ENCODE results near the gene COL5A1. TPM values are rescaled to one million over a fixed set of nuclear protein-coding genes. Genes with fewer than 3 reads are reported as not detected.

COL5A1 gene
- polyA plus RNA-seq, 3 donors from 2014 or later = not detected

GRCh38 chr9:134626571-134627416, 14.8 kb upstream of the COL5A1 start:
- peaks cover 2 to 7% (median 6%) of the 10 kb centered on the region in 3 donors for H3K27me3 Mint-ChIP-seq (ENCODE audit: low read depth in 3 of 3)
- no peaks in the 10 kb centered on the region for H3K4me1 Mint-ChIP-seq
- H3K4me3 Mint-ChIP-seq = no peak overlapping the region
- H3K9me3 Mint-ChIP-seq = no peaks in the 10 kb centered on the region
- no peak overlapping the region for H3K27ac Mint-ChIP-seq
- H3K36me3 Mint-ChIP-seq = no peaks in the 10 kb centered on the region
- no peak for DNase-seq

- Mint-ChIP-seq H3K27ac (peak overlapping the region in 1 of 6 donors; percentile 26), H3K27me3 (ENCODE audit: low read depth in 3 of 3) (peaks cover 0 to 7% (median 6%) of the 10 kb centered on the region in 3 donors), H3K9me3 (no peaks in the 10 kb centered on the region), H3K4me1 (no peaks in the 10 kb centered on the region), H3K4me3 (no peak overlapping the region), H3K36me3 (no peaks in the 10 kb centered on the region)
- no peak for DNase-seq
Observed at GRCh38 chr9:134627417-134628353, 13.9 kb upstream of the COL5A1 start.

- DNase-seq = no peak
- Mint-ChIP-seq H3K4me1 (no peaks in the 10 kb centered on the region), H3K27me3 (ENCODE audit: low read depth in 3 of 3) (peaks cover 0 to 7% (median 6%) of the 10 kb centered on the region in 3 donors)
Observed at GRCh38 chr9:134628354-134628736, 13.3 kb upstream of the COL5A1 start.

GRCh38 chr9:134629061-134629585, 12.5 kb upstream of the COL5A1 start:
- Mint-ChIP-seq H3K27ac (no peak overlapping the region), H3K27me3 (ENCODE audit: low read depth in 3 of 3) (peaks cover 0 to 8% (median 7%) of the 10 kb centered on the region in 3 donors), H3K36me3 (no peaks in the 10 kb centered on the region), H3K4me3 (no peak overlapping the region), H3K4me1 (no peaks in the 10 kb centered on the region), H3K9me3 (no peaks in the 10 kb centered on the region)
- DNase-seq = no peak

More at GRCh38 chr9:134628354-134628736, 13.3 kb upstream of the COL5A1 start:
- Mint-ChIP-seq H3K36me3 (no peaks in the 10 kb centered on the region), H3K4me3 (no peak overlapping the region), H3K27ac (no peak overlapping the region), H3K9me3 (no peaks in the 10 kb centered on the region)

- Mint-ChIP-seq H3K36me3 (no peaks in the 10 kb centered on the region), H3K4me3 (no peak overlapping the region), H3K27me3 (ENCODE audit: low read depth in 3 of 3) (peaks cover 0 to 5% (median 5%) of the 10 kb centered on the region in 3 donors), H3K4me1 (no peaks in the 10 kb centered on the region), H3K27ac (no peak overlapping the region), H3K9me3 (no peaks in the 10 kb centered on the region)
- DNase-seq = no peak
Observed at GRCh38 chr9:134629586-134630392, 11.8 kb upstream of the COL5A1 start.

DNA sequence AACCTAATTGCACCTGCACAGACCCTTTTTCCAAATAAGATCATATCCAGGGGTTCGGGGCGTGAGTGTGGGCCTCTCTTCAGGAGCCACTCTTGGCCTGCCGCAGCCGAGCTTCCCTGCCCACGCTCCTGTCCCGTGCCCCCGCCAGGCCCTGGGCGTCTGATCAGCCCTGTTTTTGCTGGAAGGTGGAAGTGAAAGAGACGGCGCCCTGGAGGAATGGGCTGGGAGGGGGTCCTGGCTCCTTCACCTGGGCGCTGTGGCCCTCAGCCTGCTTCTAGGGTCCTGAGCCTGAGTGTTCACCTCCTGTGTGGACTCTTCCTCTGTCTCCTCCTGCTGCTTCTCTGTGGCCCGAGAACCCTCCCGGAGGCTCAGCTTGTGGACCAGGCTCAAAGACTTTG, 11.2 kb upstream of the COL5A1 start:
- Mint-ChIP-seq H3K4me1 (no peaks in the 10 kb centered on the region), H3K27me3 (ENCODE audit: low read depth in 3 of 3) (peaks cover 0 to 5% (median 4%) of the 10 kb centered on the region in 3 donors), H3K36me3 (no peaks in the 10 kb centered on the region), H3K4me3 (no peak overlapping the region), H3K9me3 (no peaks in the 10 kb centered on the region), H3K27ac (no peak overlapping the region)
- no peak for DNase-seq

DNA sequence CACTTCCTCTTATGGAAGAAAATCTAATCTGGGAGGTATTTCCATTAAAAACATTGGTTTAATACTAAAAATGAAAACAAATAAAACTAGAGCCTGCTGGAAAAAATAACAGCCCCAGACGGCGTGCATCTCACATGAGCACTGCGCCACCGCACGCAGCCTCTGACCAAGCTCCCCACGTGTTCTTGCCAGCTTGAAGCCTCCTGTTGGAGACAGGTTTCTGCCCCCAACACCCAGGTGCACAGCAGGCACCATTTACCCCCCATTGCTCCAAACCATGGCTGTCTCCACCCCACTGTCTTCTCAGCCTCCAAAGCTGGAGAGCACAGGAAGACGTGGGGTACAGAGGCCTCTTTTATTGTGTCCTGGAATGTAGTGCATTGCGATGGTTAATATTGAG, 10.7 kb upstream of the COL5A1 start:
- no peak overlapping the region for H3K4me3 Mint-ChIP-seq
- DNase-seq = no peak
- H3K27me3 Mint-ChIP-seq (ENCODE audit: low read depth in 3 of 3) = peaks cover 0 to 5% (median 4%) of the 10 kb centered on the region in 3 donors
- no peaks in the 10 kb centered on the region for H3K9me3 Mint-ChIP-seq
- no peak overlapping the region for H3K27ac Mint-ChIP-seq
- H3K4me1 Mint-ChIP-seq = no peaks in the 10 kb centered on the region
- no peaks in the 10 kb centered on the region for H3K36me3 Mint-ChIP-seq

DNA sequence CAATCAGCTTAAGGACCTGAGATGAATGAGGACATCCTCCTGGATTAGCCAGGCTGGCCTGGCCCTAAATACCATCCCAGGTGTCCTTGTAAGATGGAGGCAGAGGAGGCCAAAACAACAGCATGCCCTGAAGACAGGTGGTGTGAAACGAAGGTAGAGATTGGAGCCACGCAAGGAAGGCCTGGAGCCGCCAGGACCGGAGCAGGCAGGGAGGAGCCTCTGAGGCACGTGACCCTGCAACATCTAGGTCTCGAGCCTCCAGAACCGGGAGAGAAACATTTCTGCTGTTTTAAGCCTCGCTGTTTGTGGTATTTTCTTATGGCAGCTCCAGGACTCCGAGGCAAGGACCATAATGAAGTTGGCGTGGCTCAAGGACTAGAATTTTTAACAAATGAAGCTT, 9.7 kb upstream of the COL5A1 start:
- Mint-ChIP-seq H3K27ac (no peak overlapping the region), H3K36me3 (no peaks in the 10 kb centered on the region), H3K9me3 (no peaks in the 10 kb centered on the region), H3K4me1 (no peaks in the 10 kb centered on the region), H3K4me3 (no peak overlapping the region), H3K27me3 (ENCODE audit: low read depth in 3 of 3) (peaks cover 0 to 5% (median 4%) of the 10 kb centered on the region in 3 donors)
- no peak for DNase-seq

DNA sequence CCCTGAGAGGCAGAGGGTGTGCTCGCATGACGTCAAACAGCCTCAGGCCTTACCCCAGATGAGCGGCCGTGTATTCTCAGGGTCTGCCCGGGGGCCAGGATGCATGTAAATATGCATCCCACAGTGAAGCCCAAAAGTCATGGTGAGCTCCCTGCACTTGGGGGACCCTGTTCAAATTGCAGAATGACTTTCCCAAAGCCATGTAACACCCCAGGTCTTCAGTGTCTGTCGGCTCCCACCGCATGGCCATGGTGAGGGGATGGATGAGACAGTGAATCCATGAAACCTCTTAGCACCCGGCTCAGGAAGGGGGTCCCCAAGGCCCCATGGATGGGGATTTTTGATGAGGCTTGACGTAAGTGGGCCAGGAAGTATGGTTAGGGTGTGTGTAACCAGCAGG, 9.3 kb upstream of the COL5A1 start:
- DNase-seq = no peak
- no peaks in the 10 kb centered on the region for H3K9me3 Mint-ChIP-seq
- no peaks in the 10 kb centered on the region for H3K36me3 Mint-ChIP-seq
- no peak overlapping the region for H3K27ac Mint-ChIP-seq
- H3K4me1 Mint-ChIP-seq = no peaks in the 10 kb centered on the region
- H3K4me3 Mint-ChIP-seq = no peak overlapping the region
- peaks cover 0 to 5% (median 4%) of the 10 kb centered on the region in 3 donors for H3K27me3 Mint-ChIP-seq (ENCODE audit: low read depth in 3 of 3)

- H3K4me1 Mint-ChIP-seq = no peaks in the 10 kb centered on the region
- no peak overlapping the region for H3K4me3 Mint-ChIP-seq
- H3K27ac Mint-ChIP-seq = no peak overlapping the region
- H3K27me3 Mint-ChIP-seq (ENCODE audit: low read depth in 3 of 3) = peaks cover 0 to 6% (median 2%) of the 10 kb centered on the region in 3 donors
- no peaks in the 10 kb centered on the region for H3K36me3 Mint-ChIP-seq
- no peak for DNase-seq
- H3K9me3 Mint-ChIP-seq = no peaks in the 10 kb centered on the region
Observed at GRCh38 chr9:134633362-134634142, 8.1 kb upstream of the COL5A1 start.

DNA sequence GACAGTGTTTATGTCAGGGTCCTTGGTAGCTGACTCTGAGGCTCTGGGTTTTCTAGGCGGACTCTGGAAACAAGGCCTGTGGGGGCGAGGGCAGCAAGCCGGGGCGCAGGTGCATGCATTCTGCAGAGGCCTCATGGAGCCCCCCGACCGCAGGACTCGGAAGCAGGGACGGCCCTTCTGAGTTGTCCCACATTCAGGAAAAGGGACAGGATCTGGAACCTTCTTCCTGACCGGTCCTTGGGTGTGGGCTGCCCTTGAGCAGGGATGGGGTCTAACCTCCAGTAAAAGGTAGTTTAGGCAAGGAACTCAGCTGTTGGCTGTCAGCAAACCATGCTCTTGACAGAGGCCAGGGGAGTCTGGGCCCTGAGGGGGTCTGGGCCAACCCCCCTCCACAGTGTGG, 7.4 kb upstream of the COL5A1 start:
- Mint-ChIP-seq H3K4me3 (no peak overlapping the region), H3K27me3 (ENCODE audit: low read depth in 3 of 3) (peaks cover 0 to 6% (median 2%) of the 10 kb centered on the region in 3 donors), H3K9me3 (no peaks in the 10 kb centered on the region), H3K27ac (no peak overlapping the region), H3K4me1 (no peaks in the 10 kb centered on the region), H3K36me3 (no peaks in the 10 kb centered on the region)
- DNase-seq = no peak

DNA sequence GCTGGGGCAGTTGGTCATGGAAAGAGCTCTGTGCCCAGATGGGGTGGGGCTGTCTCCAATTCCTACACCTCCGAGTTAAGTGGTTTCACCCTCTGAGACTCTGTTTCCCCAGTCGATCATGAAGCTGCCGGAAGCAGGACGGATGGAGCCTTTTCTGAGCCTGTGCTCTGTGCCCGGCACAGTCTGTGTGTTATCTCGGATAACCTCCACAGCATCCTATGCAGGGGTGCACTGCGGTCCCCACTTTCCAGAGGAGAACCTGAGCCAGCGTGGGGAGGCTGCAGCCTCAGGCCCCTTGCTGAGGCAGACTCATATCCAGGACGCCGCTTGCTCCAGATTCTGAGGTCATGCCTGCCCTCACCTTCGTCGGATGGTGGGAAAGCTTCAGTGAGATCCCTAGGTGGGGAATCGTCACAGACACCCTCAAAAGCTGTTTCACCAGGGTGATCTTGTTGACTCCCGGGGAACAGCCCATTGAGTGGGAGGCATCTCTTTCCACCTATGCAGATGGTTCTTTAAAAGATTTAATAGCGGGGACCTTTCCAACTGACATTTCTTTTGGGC, 6.9 kb upstream of the COL5A1 start:
- H3K27ac Mint-ChIP-seq = no peak overlapping the region
- H3K4me1 Mint-ChIP-seq = no peaks in the 10 kb centered on the region
- H3K36me3 Mint-ChIP-seq = no peaks in the 10 kb centered on the region
- H3K9me3 Mint-ChIP-seq = no peaks in the 10 kb centered on the region
- no peak for DNase-seq
- H3K4me3 Mint-ChIP-seq = no peak overlapping the region
- peaks cover 0 to 5% (median 2%) of the 10 kb centered on the region in 3 donors for H3K27me3 Mint-ChIP-seq (ENCODE audit: low read depth in 3 of 3)
